GM12878 (cell line): ENCODE results near the gene KIF17. TPM values are rescaled to one million over a fixed set of nuclear protein-coding genes. Genes with fewer than 3 reads are reported as not detected.
A peak's percentile ranks its signal among the peaks of the same experiment; 100 is the strongest.

ENCODE experiments used
- ATF3 ChIP-seq: IDR thresholded peaks from 2 replicates; pipeline ENCODE4 v1.6.1; 2011; ENCODE audit warnings: low read depth, mild to moderate bottlenecking, low read length, moderate library complexity, borderline replicate concordance; ENCODE audit errors: extremely low read depth
- BCL3 ChIP-seq: IDR thresholded peaks from 2 replicates; pipeline ENCODE4 v1.6.1; 2011; ENCODE audit warnings: borderline replicate concordance, low read depth, mild to moderate bottlenecking, moderate library complexity, low read length; ENCODE audit not compliant: insufficient read depth, poor library complexity, severe bottlenecking
- CBX3 ChIP-seq: fragments of 200-600 bp; sonication (generic); IDR thresholded peaks from 2 replicates; pipeline ENCODE4 v1.6.1; 2016; ENCODE audit warnings: low read depth, borderline replicate concordance
- CEBPB ChIP-seq, 2 experiments: fragments of 150-350 bp in 1 of 2; IDR thresholded peaks; 2 replicates each; pipeline ENCODE4 v1.6.1; 2012 to 2014; ENCODE audit warnings: low read depth in 2 of 2, low read length in 2 of 2, borderline replicate concordance in 1 of 2, inconsistent platforms in 1 of 2
- CTCF ChIP-seq, 3 experiments: IDR thresholded peaks in 2 of 3; conservative IDR thresholded peaks in 1 of 3; 2 replicates each; pipeline ENCODE4 v1.5.1; 2011; ENCODE audit warnings: low read depth in 3 of 3, low read length in 3 of 3, mild to moderate bottlenecking in 3 of 3, control low read depth in 2 of 3, moderate library complexity in 2 of 3, inconsistent platforms in 1 of 3, mixed read lengths in 1 of 3; ENCODE audit not compliant: control insufficient read depth in 2 of 3, insufficient read depth in 1 of 3; ENCODE audit errors: extremely low read depth in 1 of 3
- ELK1 ChIP-seq: IDR thresholded peaks from 2 replicates; pipeline ENCODE4 v1.6.1; 2012; ENCODE audit warnings: low read depth, low read length, improper control_type of control experiment
- FOS ChIP-seq: IDR thresholded peaks from 3 replicates; pipeline ENCODE4 v1.6.1; 2011; ENCODE audit warnings: borderline replicate concordance; ENCODE audit not compliant: insufficient read length; ENCODE audit errors: extremely low read depth
- GABPA ChIP-seq: IDR thresholded peaks from 2 replicates; pipeline ENCODE4 v1.6.1; 2014; ENCODE audit warnings: antibody characterized with exemption, low read depth, mild to moderate bottlenecking, inconsistent platforms
- GATAD2B ChIP-seq: fragments of 450-650 bp; conservative IDR thresholded peaks from 2 replicates; pipeline ENCODE4 v1.6.1; 2017; ENCODE audit warnings: low read depth, mild to moderate bottlenecking, moderate library complexity
- MTA2 ChIP-seq: fragments of 450-650 bp; IDR thresholded peaks from 2 replicates; pipeline ENCODE4 v1.6.1; 2016; ENCODE audit warnings: low read depth, mild to moderate bottlenecking, moderate library complexity
- NBN ChIP-seq: fragments of 450-650 bp; IDR thresholded peaks from 2 replicates; pipeline ENCODE4 v1.6.1; 2016
- NRF1 ChIP-seq: conservative IDR thresholded peaks from 2 replicates; pipeline ENCODE4 v1.6.1; 2011; ENCODE audit warnings: mild to moderate bottlenecking, low read depth, low read length, improper control_type of control experiment
- RCOR1 ChIP-seq: conservative IDR thresholded peaks from 2 replicates; pipeline ENCODE4 v1.6.1; 2012; ENCODE audit warnings: low read depth, low read length, improper control_type of control experiment
- SIN3A ChIP-seq: IDR thresholded peaks from 2 replicates; pipeline ENCODE4 v1.6.1; 2012; ENCODE audit warnings: low read depth, low read length, improper control_type of control experiment
- SMAD1 ChIP-seq: fragments of 450-650 bp; IDR thresholded peaks from 2 replicates; pipeline ENCODE4 v1.6.1; 2018; ENCODE audit warnings: mild to moderate bottlenecking, low read depth; ENCODE audit not compliant: partially characterized antibody
- SPI1 ChIP-seq: IDR thresholded peaks from 2 replicates; pipeline ENCODE4 v1.6.1; 2011; ENCODE audit warnings: low read depth, mild to moderate bottlenecking, low read length, moderate library complexity, borderline replicate concordance; ENCODE audit not compliant: insufficient read depth
- ZBTB4 ChIP-seq: fragments of 450-650 bp; formaldehyde crosslinking; IDR thresholded peaks from 2 replicates; pipeline ENCODE4 v1.4.0; 2022; ENCODE audit warnings: mild to moderate bottlenecking, moderate library complexity
- ZNF274 ChIP-seq: IDR thresholded peaks from one replicate; pipeline ENCODE4 v1.8.0; 2011; ENCODE audit not compliant: insufficient read length, insufficient read depth
- polyA plus RNA-seq, 11 experiments: library from polyadenylated mRNA; depleted of rRNA in 4 of 11; unstranded in 6 of 11; stranded (reverse) in 5 of 11; fragments of >200 nt; fragmentation: Nextera tagmentation in 4 of 11; fragmentation: Illumina TruSeq in 1 of 11; extraction: Ambion mirVana in 4 of 11; extraction: Trizol in 1 of 11; gene quantifications; 1 replicate in 1 of 11; 2 replicates in 10 of 11; pipeline versions ENCODE4 v1.2.1 to v1.2.3, GENCODE V29; 2011 to 2016; ENCODE audit warnings: inconsistent platforms in 2 of 11, missing spikeins in 2 of 11, low read depth in 1 of 11
- total RNA-seq, 4 experiments: library from RNA; depleted of rRNA in 3 of 4; stranded (reverse); fragments of >200 nt in 3 of 4; fragmentation: Illumina TruSeq in 1 of 4; extraction: Trizol in 1 of 4; gene quantifications; 2 replicates each; pipeline versions ENCODE4 v1.2.1 to v1.2.3, GENCODE V29; 2013 to 2021

Gene KIF17
- total and polyA plus RNA-seq, 10 of the 15 experiments (the other 5 are each of a cell fraction or from before 2014, with no cell fraction given), result 0.01 to 0.10 (median 0.03) TPM; not detected in 7

- TF ChIP-seq SPI1, result peak; percentile 64; the same call in 1 of the 2 replicates
- TF ChIP-seq MTA2, result peak; percentile 69
- TF ChIP-seq CTCF (IDR thresholded peaks at IDR 0.05 in 2 of 3, conservative IDR thresholded peaks at IDR 0.05 in 1 of 3; ENCODE audit: control insufficient read depth in 2 of 3, extremely low read depth in 1 of 3, insufficient read depth in 1 of 3, low read depth in 3 of 3, low read length in 3 of 3), result peak; percentile 41 to 52 (median 45)
- peak; percentile 69; the same call in 1 of the 2 replicates for TF ChIP-seq GATAD2B
- TF ChIP-seq GABPA, result peak; percentile 96
- no peak for TF ChIP-seq CEBPB (IDR thresholded peaks at IDR 0.05; ENCODE audit: borderline replicate concordance in 1 of 2, low read depth in 2 of 2, low read length in 2 of 2)
- peak; percentile 94 for TF ChIP-seq ELK1
- no peak for TF ChIP-seq ATF3
- no peak for TF ChIP-seq CBX3
- TF ChIP-seq ZBTB4 (CRISPR knock-in tag), result no peak
- TF ChIP-seq SIN3A, result peak; percentile 70
- no peak for TF ChIP-seq ZNF274
- peak; percentile 75 for TF ChIP-seq FOS
- no peak for TF ChIP-seq NRF1
- TF ChIP-seq SMAD1, result no peak
- TF ChIP-seq NBN, result 0 out of 2 replicates have a peak, but pooled peaks have one; percentile 7
- 0 out of 2 replicates have a peak, but pooled peaks have one; percentile 59 for TF ChIP-seq RCOR1
- no peak for TF ChIP-seq BCL3
Observed at GRCh38 chr1:20661207-20662109, 56.3 kb downstream of the KIF17 start, which contains the start of gene DDOST (continued).
